ENCODE data around the gene TMEM109.

Gene TMEM109

GRCh38 chr11:60924110-60924905, 10.3 kb downstream of the TMEM109 start, which contains the start of gene TMEM132A:
TMEM132A (plus strand) TSS chr11:60924460; CDS start chr11:60924634, 174 bp downstream.
- peak within 1 kb of the TSS; percentile 63 for H3K4me3 ChIP-seq (replicated peaks; ENCODE audit: low read depth, low read length)
- peaks cover 20% of the 10 kb centered on the region for H3K36me3 ChIP-seq (ENCODE audit: control insufficient read depth, insufficient read depth, low read length)
- DNase-seq (ENCODE audit: extremely low read depth, insufficient read length): peak; percentile 38
- TF ChIP-seq, protein P1, sequence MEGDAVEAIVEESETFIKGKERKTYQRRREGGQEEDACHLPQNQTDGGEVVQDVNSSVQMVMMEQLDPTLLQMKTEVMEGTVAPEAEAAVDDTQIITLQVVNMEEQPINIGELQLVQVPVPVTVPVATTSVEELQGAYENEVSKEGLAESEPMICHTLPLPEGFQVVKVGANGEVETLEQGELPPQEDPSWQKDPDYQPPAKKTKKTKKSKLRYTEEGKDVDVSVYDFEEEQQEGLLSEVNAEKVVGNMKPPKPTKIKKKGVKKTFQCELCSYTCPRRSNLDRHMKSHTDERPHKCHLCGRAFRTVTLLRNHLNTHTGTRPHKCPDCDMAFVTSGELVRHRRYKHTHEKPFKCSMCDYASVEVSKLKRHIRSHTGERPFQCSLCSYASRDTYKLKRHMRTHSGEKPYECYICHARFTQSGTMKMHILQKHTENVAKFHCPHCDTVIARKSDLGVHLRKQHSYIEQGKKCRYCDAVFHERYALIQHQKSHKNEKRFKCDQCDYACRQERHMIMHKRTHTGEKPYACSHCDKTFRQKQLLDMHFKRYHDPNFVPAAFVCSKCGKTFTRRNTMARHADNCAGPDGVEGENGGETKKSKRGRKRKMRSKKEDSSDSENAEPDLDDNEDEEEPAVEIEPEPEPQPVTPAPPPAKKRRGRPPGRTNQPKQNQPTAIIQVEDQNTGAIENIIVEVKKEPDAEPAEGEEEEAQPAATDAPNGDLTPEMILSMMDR (IDR thresholded peaks at IDR 0.05; ENCODE audit: insufficient read depth, low read length, poor library complexity, severe bottlenecking): no peak
- H3K27me3 ChIP-seq (replicated peaks; ENCODE audit: control insufficient read depth, insufficient read depth, low read length): no peaks in the 10 kb centered on the region

DNA sequence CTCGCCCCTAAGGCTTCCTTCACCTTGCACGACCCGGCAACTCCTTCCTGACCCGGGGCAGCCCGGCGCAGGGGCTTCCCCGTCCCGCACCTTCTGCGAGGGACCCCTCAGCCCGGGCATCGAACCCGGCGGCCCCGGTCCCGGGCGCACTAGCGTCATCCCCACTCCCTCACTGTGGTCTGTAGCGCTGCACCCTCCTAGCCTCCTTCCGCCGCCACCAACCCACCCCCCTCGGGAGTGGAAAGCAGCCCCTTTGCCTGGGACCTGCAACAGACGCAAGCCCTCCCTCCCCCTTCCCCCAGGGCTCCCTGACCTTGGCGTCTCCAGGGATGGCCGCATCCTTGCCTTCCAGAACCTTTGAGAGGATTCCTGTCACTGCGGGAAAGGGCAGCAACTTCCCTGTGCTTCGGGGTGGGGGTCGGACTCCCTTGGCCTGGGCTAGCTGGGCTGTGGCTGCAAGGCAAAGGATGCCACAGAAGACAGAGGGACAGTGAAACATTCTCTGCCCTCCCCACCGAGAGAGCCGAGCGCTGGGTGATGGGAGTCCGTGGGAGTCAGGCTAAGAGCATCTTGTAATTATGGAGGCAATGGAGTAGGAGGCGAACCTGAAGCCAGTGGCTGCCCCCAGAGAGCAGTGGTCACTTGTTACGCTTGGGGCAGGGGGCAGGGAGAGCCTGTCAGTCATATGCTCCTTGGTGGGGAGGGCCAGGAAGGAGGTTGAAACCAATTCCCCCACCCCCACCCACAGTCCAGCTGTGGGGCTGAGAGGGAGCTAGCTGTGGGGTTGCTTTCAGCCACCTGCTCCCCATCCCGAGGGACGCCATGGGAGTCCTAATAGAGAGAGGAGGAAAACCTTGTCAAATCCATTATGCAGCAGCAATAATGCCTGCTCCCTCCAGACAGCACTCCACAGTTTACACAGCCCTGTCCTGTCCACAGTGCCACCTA, 11.2 kb downstream of the TMEM109 start:
- peak overlapping the region; percentile 63 for H3K4me3 ChIP-seq (replicated peaks; ENCODE audit: low read depth, low read length)
- TF ChIP-seq, protein P1 (IDR thresholded peaks at IDR 0.05; ENCODE audit: insufficient read depth, low read length, poor library complexity, severe bottlenecking): no peak
- peaks cover 14% of the 10 kb centered on the region for H3K36me3 ChIP-seq (ENCODE audit: control insufficient read depth, insufficient read depth, low read length)
- no peaks in the 10 kb centered on the region for H3K27me3 ChIP-seq (replicated peaks; ENCODE audit: control insufficient read depth, insufficient read depth, low read length)
- no peak for DNase-seq (ENCODE audit: extremely low read depth, insufficient read length)

GRCh38 chr11:60925868-60926267, 11.9 kb downstream of the TMEM109 start:
- Histone ChIP-seq H3K27me3 (replicated peaks; ENCODE audit: control insufficient read depth, insufficient read depth, low read length) (no peaks in the 10 kb centered on the region), H3K36me3 (ENCODE audit: control insufficient read depth, insufficient read depth, low read length) (peaks cover 7% of the 10 kb centered on the region), H3K4me3 (replicated peaks; ENCODE audit: low read depth, low read length) (no peak overlapping the region)
- no peak for DNase-seq (ENCODE audit: extremely low read depth, insufficient read length)
- TF ChIP-seq, protein P1 (IDR thresholded peaks at IDR 0.05; ENCODE audit: insufficient read depth, low read length, poor library complexity, severe bottlenecking): no peak

- no peak overlapping the region for H3K4me3 ChIP-seq (replicated peaks; ENCODE audit: low read depth, low read length)
- H3K27me3 ChIP-seq (replicated peaks; ENCODE audit: control insufficient read depth, insufficient read depth, low read length): no peaks in the 10 kb centered on the region
- TF ChIP-seq, protein P1 (IDR thresholded peaks at IDR 0.05; ENCODE audit: insufficient read depth, low read length, poor library complexity, severe bottlenecking): no peak
- DNase-seq (ENCODE audit: extremely low read depth, insufficient read length): no peak
- H3K36me3 ChIP-seq (ENCODE audit: control insufficient read depth, insufficient read depth, low read length): peaks cover 3% of the 10 kb centered on the region
Measured at GRCh38 chr11:60926500-60926899, 12.5 kb downstream of the TMEM109 start.

- TF ChIP-seq, protein P1 (IDR thresholded peaks at IDR 0.05; ENCODE audit: insufficient read depth, low read length, poor library complexity, severe bottlenecking): no peak
Measured at GRCh38 chr11:60927061-60927592, 13.2 kb downstream of the TMEM109 start.

More at GRCh38 chr11:60927061-60927592, 13.2 kb downstream of the TMEM109 start:
- peaks cover 1% of the 10 kb centered on the region for H3K36me3 ChIP-seq (ENCODE audit: control insufficient read depth, insufficient read depth, low read length)
- DNase-seq (ENCODE audit: extremely low read depth, insufficient read length): no peak
- H3K27me3 ChIP-seq (replicated peaks; ENCODE audit: control insufficient read depth, insufficient read depth, low read length): no peaks in the 10 kb centered on the region
- H3K4me3 ChIP-seq (replicated peaks; ENCODE audit: low read depth, low read length): no peak overlapping the region
